Stomach smooth muscle (tissue), 2 donors: ENCODE results near the gene NFX1.

Source experiments
- H3K27ac ChIP-seq: one replicate; pipeline ENCODE4 v1.7.0; 2013; ENCODE audit warnings: mild to moderate bottlenecking, low read length, inconsistent platforms
- H3K27me3 ChIP-seq, 2 donors: one replicate each; pipeline ENCODE4 v1.7.0; 2013; ENCODE audit warnings: low read length in 2 of 2; ENCODE audit not compliant: insufficient read depth in 2 of 2, control insufficient read depth in 1 of 2
- H3K36me3 ChIP-seq, 2 donors: one replicate each; pipeline ENCODE4 v1.7.0; 2013; ENCODE audit warnings: low read length in 2 of 2; ENCODE audit not compliant: control insufficient read depth in 2 of 2, insufficient read depth in 2 of 2
- H3K4me1 ChIP-seq: one replicate; pipeline ENCODE4 v1.7.0; 2013; ENCODE audit warnings: low read length; ENCODE audit not compliant: control insufficient read depth, insufficient read depth
- H3K4me3 ChIP-seq, 2 donors: one replicate each; pipeline ENCODE4 v1.7.0; 2013; ENCODE audit warnings: low read length in 2 of 2
- H3K9ac ChIP-seq, 2 donors: one replicate each; pipeline ENCODE4 v1.7.0; 2013; ENCODE audit warnings: low read length in 2 of 2, mild to moderate bottlenecking in 1 of 2
- H3K9me3 ChIP-seq, 2 donors: one replicate each; pipeline ENCODE4 v1.7.0; 2013; ENCODE audit warnings: low read length in 2 of 2; ENCODE audit not compliant: control insufficient read depth in 2 of 2
- donor health status: healthy.
- donor health status: Pancreatic carcinoma.

Gene NFX1

GRCh38 chr9:33267151-33267767, 23.1 kb upstream of the NFX1 start:
- Histone ChIP-seq H3K36me3 (peaks cover 21 to 34% of the 10 kb centered on the region in 2 donors), H3K27me3 (no peaks in the 10 kb centered on the region), H3K27ac (no peak overlapping the region), H3K4me1 (peaks cover 23% of the 10 kb centered on the region), H3K9ac (no peak overlapping the region), H3K9me3 (no peaks in the 10 kb centered on the region), H3K4me3 (no peak overlapping the region)

DNA sequence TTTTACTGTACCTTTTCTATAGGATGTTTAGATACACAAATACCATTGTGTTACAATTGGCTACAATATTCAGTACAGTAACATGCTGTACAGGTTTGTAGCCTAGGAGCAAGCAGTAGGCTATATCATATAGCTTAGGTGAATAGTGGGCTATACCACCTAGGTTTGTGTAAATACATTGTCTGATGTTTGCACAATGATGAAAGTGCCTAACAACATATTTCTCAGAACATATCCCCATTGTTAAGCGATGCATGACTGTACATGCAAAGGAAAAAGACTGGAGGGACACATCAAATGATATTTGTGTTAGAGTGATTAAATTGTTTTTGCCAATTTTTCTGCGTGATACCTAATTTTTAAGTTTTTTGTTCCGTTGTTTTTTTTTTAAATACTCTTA, 20.2 kb upstream of the NFX1 start:
- Histone ChIP-seq H3K9me3 (no peaks in the 10 kb centered on the region), H3K4me1 (peaks cover 9% of the 10 kb centered on the region), H3K4me3 (no peak overlapping the region), H3K36me3 (peaks cover 32 to 44% of the 10 kb centered on the region in 2 donors), H3K9ac (no peak overlapping the region), H3K27ac (no peak overlapping the region), H3K27me3 (no peaks in the 10 kb centered on the region)

DNA sequence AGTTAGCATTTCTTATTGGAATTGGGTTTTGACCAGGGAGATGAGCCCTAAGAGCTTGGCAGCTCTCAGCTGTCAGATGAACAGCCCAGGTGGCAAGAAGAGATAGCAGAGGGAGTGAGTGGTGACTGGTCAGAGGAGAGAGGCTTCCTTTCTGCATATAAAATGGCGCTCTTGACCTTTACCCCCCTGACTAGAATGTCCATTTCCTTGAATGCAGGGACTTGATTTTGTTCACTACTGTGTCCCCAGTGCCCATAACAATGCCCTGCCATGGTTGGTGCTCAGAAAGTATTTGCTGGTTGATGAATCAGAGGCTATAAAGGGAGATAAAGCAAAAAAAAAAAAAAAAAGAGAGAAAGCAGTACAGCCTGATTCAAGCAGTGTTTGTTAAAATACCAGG, 18.3 kb upstream of the NFX1 start:
- Histone ChIP-seq H3K9me3 (no peaks in the 10 kb centered on the region), H3K36me3 (peaks cover 39 to 54% of the 10 kb centered on the region in 2 donors), H3K4me1 (no peaks in the 10 kb centered on the region), H3K27me3 (no peaks in the 10 kb centered on the region), H3K9ac (no peak overlapping the region), H3K27ac (no peak overlapping the region), H3K4me3 (no peak overlapping the region)

DNA sequence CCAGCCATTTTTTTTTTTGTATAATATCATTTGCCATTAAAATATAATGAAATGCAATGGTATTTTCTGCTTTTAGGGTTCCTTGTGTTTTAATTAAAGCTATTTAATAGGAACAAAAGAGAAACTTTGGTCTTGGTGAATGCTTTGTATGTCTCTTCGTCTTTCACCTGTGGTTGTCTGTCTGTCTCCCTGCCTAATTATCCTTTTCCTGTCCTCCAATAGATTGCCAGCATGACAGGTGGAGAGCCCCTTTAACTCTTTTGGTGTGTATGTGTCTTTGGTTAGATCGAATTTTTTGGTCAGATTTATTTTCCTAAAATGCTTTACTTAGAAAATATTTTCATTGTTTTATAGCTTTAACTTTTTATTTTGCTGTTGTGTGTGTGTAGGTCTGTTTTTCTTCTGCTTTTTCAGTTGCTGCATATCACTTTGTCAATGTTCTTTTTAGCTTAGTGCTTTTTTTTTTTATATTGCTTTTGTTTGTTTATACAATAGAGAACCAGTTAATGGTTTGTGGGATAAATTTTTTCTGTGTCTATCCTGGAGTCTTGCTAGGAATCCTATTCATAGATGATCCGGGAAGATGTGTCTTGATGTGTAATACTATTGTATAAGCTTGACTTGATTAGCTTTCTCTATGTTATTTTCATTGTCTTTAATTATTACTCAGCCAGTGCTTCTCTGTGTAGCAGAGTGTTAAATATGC, 16.9 kb upstream of the NFX1 start:
- H3K9ac ChIP-seq, result no peak overlapping the region

DNA sequence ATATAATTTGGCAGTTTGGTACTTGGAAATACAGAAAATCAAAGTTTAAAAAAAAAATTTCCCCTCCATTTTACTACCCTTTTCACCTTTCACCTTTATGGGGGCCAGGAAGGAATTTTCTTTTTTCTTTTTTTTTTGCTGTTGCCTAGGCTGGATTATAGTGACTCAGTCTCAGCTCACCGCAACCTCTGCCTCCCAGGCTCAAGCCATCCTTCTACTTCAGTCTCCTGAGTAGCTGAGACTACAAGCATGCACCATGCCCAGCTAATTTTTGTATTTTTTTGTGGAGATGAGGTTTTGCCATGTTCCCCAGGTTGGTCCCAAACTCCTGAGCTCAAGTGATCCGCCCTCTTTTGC, 16.4 kb upstream of the NFX1 start:
- H3K4me1 ChIP-seq, result no peaks in the 10 kb centered on the region
- no peak overlapping the region for H3K27ac ChIP-seq
- H3K36me3 ChIP-seq, result peaks cover 53 to 59% of the 10 kb centered on the region in 2 donors
- no peaks in the 10 kb centered on the region for H3K9me3 ChIP-seq
- no peak overlapping the region for H3K9ac ChIP-seq
- no peak overlapping the region for H3K4me3 ChIP-seq
- H3K27me3 ChIP-seq, result no peaks in the 10 kb centered on the region

More for the DNA sequence above, 16.9 kb upstream of the NFX1 start:
- H3K4me1 ChIP-seq, result no peaks in the 10 kb centered on the region
- peaks cover 49 to 56% of the 10 kb centered on the region in 2 donors for H3K36me3 ChIP-seq
- H3K27ac ChIP-seq, result no peak overlapping the region
- no peaks in the 10 kb centered on the region for H3K27me3 ChIP-seq
- no peak overlapping the region for H3K4me3 ChIP-seq
- H3K9me3 ChIP-seq, result no peaks in the 10 kb centered on the region

DNA sequence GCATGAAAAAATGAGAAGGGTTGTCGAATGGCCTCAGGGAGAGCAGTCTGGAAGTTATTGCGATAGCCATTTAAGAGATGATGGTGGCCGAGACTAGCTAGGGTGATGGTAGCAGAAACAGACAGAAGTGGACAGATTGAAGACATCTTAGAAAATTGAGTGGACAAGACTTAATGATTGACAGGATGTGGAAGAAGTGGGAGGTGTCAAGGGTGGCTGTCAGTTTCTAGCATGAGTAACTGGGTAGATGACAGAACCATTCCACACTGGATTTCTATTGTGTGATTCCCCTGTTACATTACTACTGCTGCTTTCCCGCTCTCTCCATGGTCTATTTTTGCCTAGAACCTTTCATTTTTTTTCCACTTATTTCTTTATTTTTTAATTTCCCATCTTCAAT, 12.8 kb upstream of the NFX1 start:
- Histone ChIP-seq H3K27ac (no peak overlapping the region), H3K9me3 (no peaks in the 10 kb centered on the region), H3K4me1 (no peaks in the 10 kb centered on the region), H3K27me3 (no peaks in the 10 kb centered on the region), H3K36me3 (peaks cover 50 to 62% of the 10 kb centered on the region in 2 donors), H3K9ac (no peak overlapping the region), H3K4me3 (no peak overlapping the region)

- Histone ChIP-seq H3K27ac (no peak overlapping the region), H3K27me3 (no peaks in the 10 kb centered on the region), H3K36me3 (peaks cover 13 to 14% of the 10 kb centered on the region in 2 donors), H3K4me1 (peaks cover 16% of the 10 kb centered on the region), H3K4me3 (no peak overlapping the region), H3K9ac (no peak overlapping the region), H3K9me3 (no peaks in the 10 kb centered on the region)
These were observed 4.8 kb upstream of the NFX1 start for GRCh38 chr9:33285502-33285901.

DNA sequence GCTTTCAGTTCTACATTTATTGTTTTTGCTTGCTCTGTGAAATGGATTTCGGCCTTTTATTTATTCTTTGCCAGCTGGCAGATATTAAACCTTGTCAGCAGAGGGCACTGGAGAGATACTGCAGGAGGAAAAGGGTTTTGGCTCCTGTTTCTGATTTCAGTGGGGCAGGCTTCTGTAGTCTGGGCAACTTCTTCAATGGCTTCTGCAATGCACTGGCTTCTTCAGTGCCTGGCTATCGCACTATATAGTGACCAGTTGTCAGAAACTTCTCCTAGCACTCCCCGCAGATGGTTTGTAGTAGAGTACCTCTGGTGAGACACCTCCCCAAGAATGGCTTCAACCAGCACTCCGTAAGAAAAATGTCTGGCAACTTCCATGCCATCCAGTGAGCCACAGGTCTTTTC, 3.2 kb upstream of the NFX1 start:
- Histone ChIP-seq H3K36me3 (peaks cover 6 to 8% of the 10 kb centered on the region in 2 donors), H3K4me1 (peaks cover 29% of the 10 kb centered on the region), H3K9me3 (no peaks in the 10 kb centered on the region), H3K4me3 (no peak overlapping the region), H3K9ac (peak overlapping the region in 1 of 2 donors; percentile 58), H3K27ac (peak overlapping the region; percentile 31), H3K27me3 (no peaks in the 10 kb centered on the region)

- peaks cover 33% of the 10 kb centered on the region for H3K4me1 ChIP-seq
These were observed 2.1 kb upstream of the NFX1 start for GRCh38 chr9:33288235-33288634.

DNA sequence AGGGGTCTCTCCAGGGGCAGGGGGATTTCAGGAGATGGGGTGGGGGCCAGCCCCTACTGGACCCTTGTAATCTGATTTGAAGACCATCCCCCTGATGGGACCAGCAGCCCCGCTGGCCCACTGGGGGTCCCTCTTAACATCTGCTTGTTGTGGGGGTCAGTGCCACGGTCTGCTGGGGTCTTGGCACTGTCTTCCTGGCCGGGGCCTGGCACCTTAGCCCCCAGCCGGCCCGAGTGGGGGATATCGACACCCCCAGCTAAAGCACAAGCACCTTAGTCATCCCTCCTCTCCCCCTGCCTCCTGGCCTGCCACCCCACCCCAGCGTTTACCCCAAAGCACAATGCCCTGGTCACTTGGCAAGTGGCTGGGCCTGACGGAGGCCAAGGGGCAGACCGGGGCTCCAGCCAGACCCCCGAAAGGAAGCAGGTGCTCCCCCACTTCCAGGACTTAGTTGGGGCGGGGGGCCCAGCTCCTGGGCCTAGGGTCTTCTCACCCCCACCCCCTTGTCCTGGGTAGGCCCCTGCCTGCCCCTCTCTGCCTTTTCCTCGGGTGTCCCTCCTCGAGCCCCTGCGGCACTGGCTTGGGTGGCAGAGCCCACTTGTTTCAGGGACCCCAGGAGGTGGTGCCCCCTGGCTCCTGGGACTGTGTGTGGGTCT, 1.4 kb upstream of the NFX1 start:
- H3K36me3 ChIP-seq, result peaks cover 4 to 6% of the 10 kb centered on the region in 2 donors
- H3K9ac ChIP-seq, result peak overlapping the region in 1 of 2 donors; percentile 99
- peaks cover 33% of the 10 kb centered on the region for H3K4me1 ChIP-seq
- H3K9me3 ChIP-seq, result no peaks in the 10 kb centered on the region
- no peaks in the 10 kb centered on the region for H3K27me3 ChIP-seq
- H3K4me3 ChIP-seq, result peak overlapping the region in 1 of 2 donors; percentile 99
- H3K27ac ChIP-seq, result peak overlapping the region; percentile 99

More at GRCh38 chr9:33288235-33288634, 2.1 kb upstream of the NFX1 start:
- Histone ChIP-seq H3K4me3 (no peak overlapping the region), H3K36me3 (peaks cover 6 to 8% of the 10 kb centered on the region in 2 donors), H3K27me3 (no peaks in the 10 kb centered on the region), H3K9me3 (no peaks in the 10 kb centered on the region), H3K9ac (no peak overlapping the region), H3K27ac (peak overlapping the region; percentile 99)
